Nephron (organoid): ENCODE measurements around the gene MARS1.

Experiments
- H3K27ac Mint-ChIP-seq, 3 experiments: 2 replicates each; pipeline ENCODE4 v1.8.0; 2020; ENCODE audit warnings: mixed read lengths in 3 of 3, mild to moderate bottlenecking in 2 of 3, moderate library complexity in 1 of 3
- H3K27me3 Mint-ChIP-seq: 2 replicates; pipeline ENCODE4 v1.8.0; 2021; ENCODE audit warnings: low read depth, mild to moderate bottlenecking, moderate library complexity, mixed read lengths
- H3K36me3 Mint-ChIP-seq: 2 replicates; pipeline ENCODE4 v1.8.0; 2020; ENCODE audit warnings: low read depth, mixed read lengths
- H3K4me1 Mint-ChIP-seq: 2 replicates; pipeline ENCODE4 v1.8.0; 2020; ENCODE audit warnings: mixed read lengths
- H3K4me3 Mint-ChIP-seq, 3 experiments: 2 replicates each; pipeline ENCODE4 v1.8.0; 2020; ENCODE audit warnings: mild to moderate bottlenecking in 3 of 3, mixed read lengths in 3 of 3, moderate library complexity in 2 of 3
- H3K9me3 Mint-ChIP-seq: 2 replicates; pipeline ENCODE4 v1.8.0; 2020; ENCODE audit warnings: mixed read lengths
- TF ChIP-seq, protein P1 (sequence below), 3 experiments: fragments of 200-600 bp; sonication (generic); IDR thresholded peaks; one replicate each; pipeline ENCODE4 v1.5.0; 2021; ENCODE audit warnings: antibody characterized with exemption in 3 of 3; ENCODE audit not compliant: unreplicated experiment in 3 of 3

MARS1 gene

DNA sequence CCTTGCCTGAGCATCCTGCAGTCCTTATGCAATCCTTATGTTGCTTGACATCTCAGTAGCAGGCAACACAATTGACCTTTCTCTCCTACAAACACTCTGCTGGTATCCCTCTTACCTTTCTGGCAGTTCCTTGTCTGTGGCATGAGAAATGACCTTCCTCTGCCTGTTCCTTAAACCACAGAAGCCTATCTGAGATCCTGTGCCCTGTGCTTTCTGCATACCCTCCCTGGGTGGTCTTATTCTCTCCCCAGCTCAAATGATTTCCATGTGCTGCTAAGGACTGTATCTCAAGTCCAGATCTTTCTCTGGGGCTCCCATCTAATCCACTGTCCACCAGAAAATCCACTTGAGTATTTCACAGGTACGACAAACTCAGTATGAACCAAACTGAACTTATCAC is 6.2 kb upstream of the MARS1 start:
- Mint-ChIP-seq H3K4me3 (no peak overlapping the region), H3K27me3 (peaks cover 51% of the 10 kb centered on the region), H3K4me1 (peaks cover 15% of the 10 kb centered on the region), H3K9me3 (no peaks in the 10 kb centered on the region), H3K27ac (no peak overlapping the region), H3K36me3 (no peaks in the 10 kb centered on the region)
- TF ChIP-seq, protein P1, sequence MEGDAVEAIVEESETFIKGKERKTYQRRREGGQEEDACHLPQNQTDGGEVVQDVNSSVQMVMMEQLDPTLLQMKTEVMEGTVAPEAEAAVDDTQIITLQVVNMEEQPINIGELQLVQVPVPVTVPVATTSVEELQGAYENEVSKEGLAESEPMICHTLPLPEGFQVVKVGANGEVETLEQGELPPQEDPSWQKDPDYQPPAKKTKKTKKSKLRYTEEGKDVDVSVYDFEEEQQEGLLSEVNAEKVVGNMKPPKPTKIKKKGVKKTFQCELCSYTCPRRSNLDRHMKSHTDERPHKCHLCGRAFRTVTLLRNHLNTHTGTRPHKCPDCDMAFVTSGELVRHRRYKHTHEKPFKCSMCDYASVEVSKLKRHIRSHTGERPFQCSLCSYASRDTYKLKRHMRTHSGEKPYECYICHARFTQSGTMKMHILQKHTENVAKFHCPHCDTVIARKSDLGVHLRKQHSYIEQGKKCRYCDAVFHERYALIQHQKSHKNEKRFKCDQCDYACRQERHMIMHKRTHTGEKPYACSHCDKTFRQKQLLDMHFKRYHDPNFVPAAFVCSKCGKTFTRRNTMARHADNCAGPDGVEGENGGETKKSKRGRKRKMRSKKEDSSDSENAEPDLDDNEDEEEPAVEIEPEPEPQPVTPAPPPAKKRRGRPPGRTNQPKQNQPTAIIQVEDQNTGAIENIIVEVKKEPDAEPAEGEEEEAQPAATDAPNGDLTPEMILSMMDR (IDR thresholded peaks at IDR 0.05; ENCODE audit: unreplicated experiment in 3 of 3): no peak

DNA sequence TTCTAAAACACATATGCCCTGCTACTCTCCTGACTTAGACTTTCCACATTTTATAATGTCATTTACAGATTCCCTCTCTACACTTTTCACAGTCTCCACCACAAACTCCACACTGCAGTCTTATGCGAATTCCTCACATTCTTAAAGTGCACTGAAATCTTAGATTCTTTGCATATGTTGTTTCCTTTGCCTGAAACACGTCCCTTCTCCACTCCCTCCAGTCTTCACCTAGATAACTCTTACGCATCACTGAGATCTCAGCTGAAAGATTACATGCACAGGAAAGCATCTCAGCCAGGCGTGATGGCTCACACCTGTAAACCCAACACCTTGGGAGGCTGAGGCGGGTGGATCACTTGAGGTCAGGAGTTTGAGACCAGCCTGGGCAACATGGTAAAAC is 4.4 kb upstream of the MARS1 start:
- H3K27me3 Mint-ChIP-seq: peaks cover 33% of the 10 kb centered on the region
- H3K36me3 Mint-ChIP-seq: peaks cover 4% of the 10 kb centered on the region
- no peak overlapping the region for H3K4me3 Mint-ChIP-seq
- TF ChIP-seq, protein P1 (IDR thresholded peaks at IDR 0.05; ENCODE audit: unreplicated experiment in 3 of 3): no peak
- peak overlapping the region in 2 of 3 experiments; percentile 19 to 36 for H3K27ac Mint-ChIP-seq
- no peaks in the 10 kb centered on the region for H3K9me3 Mint-ChIP-seq
- peaks cover 7% of the 10 kb centered on the region for H3K4me1 Mint-ChIP-seq

DNA sequence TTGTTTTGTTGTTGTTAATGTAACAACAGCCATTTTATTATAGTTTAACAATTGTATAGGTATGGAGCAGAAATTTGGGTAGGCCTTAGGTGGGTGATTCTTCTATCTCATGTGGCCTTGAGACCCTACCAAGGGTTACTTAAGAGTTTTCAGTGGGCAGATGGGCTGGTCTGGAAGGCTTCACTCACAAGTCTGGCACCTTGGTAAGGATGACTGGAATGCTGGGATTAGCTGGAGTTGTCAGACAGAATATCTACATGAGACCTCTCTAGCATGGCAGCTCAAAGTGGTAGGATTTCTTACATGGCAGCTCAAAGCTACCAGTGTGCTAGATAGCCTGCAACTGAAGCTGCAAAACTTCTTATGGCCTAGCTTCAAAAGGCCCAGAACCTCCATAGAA is 2.2 kb upstream of the MARS1 start:
- TF ChIP-seq, protein P1 (IDR thresholded peaks at IDR 0.05; ENCODE audit: unreplicated experiment in 3 of 3): no peak
- H3K36me3 Mint-ChIP-seq: peaks cover 21% of the 10 kb centered on the region
- H3K27ac Mint-ChIP-seq: no peak overlapping the region
- peaks cover 12% of the 10 kb centered on the region for H3K27me3 Mint-ChIP-seq
- no peaks in the 10 kb centered on the region for H3K9me3 Mint-ChIP-seq
- peaks cover 14% of the 10 kb centered on the region for H3K4me1 Mint-ChIP-seq
- peak overlapping the region in 1 of 3 experiments; percentile 24 for H3K4me3 Mint-ChIP-seq

DNA sequence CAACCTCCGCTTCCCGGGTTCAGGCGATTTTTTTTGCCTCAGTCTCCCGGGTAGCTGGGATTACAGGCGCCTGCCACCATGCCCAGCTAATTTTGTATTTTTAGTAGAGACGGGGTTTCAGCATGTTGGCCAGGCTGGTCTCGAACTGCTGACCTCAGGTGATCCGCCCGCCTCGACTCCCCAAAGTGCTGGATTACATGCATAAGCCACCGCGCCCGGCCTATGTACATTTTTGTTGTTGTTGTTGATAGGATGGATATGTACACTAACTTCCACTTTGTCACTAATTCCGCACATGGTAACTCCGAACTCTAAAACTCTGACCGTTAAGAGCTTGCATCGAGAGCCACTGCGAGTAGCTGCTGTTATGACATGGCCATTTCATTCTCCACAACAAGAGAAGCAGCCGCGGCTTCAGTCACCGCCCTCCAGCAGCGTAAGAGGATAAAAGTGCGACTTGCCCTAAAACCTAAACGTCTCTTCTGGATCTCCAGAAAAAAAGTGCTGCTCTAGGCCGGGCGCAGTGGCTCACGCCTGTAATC is 742 bp upstream of the MARS1 start:
- peaks cover 19% of the 10 kb centered on the region for H3K4me1 Mint-ChIP-seq
- TF ChIP-seq, protein P1 (IDR thresholded peaks at IDR 0.05; ENCODE audit: unreplicated experiment in 3 of 3): no peak
- no peaks in the 10 kb centered on the region for H3K27me3 Mint-ChIP-seq
- H3K9me3 Mint-ChIP-seq: no peaks in the 10 kb centered on the region
- H3K27ac Mint-ChIP-seq: no peak overlapping the region
- H3K4me3 Mint-ChIP-seq: peak overlapping the region; percentile 92 to 99 (median 98)
- H3K36me3 Mint-ChIP-seq: peaks cover 32% of the 10 kb centered on the region

DNA sequence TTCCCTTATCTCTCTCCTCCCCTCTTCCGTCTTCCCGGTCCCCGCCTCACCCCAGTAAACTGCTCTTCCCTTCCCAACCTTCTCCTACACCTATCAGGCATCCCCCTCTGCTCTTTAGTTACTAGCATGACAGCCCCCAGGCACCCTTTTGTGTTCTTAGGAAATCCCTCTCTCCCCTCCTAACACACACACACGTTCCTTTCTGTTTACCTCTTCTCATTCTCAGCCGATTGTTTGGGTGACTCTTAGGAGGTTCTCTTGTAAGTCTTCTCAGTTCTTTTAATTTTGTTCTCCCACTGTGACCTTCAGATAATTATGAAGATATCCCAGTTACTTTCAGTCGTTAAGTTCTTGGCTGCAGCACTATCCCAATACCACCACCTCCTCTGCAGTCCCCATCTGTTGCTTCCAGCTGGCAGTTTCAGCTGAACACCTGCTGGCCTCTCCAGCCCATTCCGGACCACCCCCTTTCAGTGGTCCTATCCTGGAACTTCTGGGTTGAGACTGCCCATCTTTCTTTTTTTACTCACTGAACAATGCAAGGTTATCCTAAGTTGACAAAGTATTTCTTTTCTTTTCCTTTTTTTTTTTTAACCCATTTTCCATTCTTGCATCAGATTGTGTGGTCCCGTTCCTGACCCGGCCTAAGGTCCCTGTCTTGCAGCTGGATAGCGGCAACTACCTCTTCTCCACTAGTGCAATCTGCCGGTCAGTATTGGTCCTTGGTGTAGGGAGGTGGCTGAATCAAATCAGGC is 711 bp downstream of the MARS1 start:
- Mint-ChIP-seq H3K4me3 (peak overlapping the region; percentile 92 to 99 (median 98)), H3K27me3 (no peaks in the 10 kb centered on the region), H3K27ac (peak overlapping the region; percentile 30 to 93 (median 86)), H3K4me1 (peaks cover 19% of the 10 kb centered on the region), H3K36me3 (peaks cover 42% of the 10 kb centered on the region), H3K9me3 (no peaks in the 10 kb centered on the region)
- TF ChIP-seq, protein P1 (IDR thresholded peaks at IDR 0.05; ENCODE audit: unreplicated experiment in 3 of 3): no peak
